22Rv1 (cell line): ENCODE results near the gene PARD3B.

ENCODE experiments used
- CTCF ChIP-seq: fragments of 450-650 bp; IDR thresholded peaks from 2 replicates; pipeline ENCODE4 v1.5.1; 2017; ENCODE audit warnings: mild to moderate bottlenecking
- ZFX ChIP-seq: fragments of 450-650 bp; IDR thresholded peaks from 2 replicates; pipeline ENCODE4 v1.6.1; 2017; ENCODE audit warnings: antibody characterized with exemption, borderline replicate concordance

- TF ChIP-seq CTCF = no peak
- TF ChIP-seq ZFX = no peak
These were observed 111.7 kb downstream of the PARD3B start for GRCh38 chr2:204657024-204657423.
